GM21526 (cell line): Measurements from ENCODE around the gene MPDZ.
"Not testable (repeated sequence)": the region's sequence is repeated elsewhere in the genome, so short reads cannot be mapped to it uniquely, and the experiment has no call there.

Experiments used
- ATAC-seq: cut with Tn5 transposase; IDR thresholded peaks from one replicate; pipeline ENCODE4 v1.9.1; 2021; ENCODE audit warnings: moderate library complexity; ENCODE audit not compliant: unreplicated experiment, low FRiP score

MPDZ gene

DNA sequence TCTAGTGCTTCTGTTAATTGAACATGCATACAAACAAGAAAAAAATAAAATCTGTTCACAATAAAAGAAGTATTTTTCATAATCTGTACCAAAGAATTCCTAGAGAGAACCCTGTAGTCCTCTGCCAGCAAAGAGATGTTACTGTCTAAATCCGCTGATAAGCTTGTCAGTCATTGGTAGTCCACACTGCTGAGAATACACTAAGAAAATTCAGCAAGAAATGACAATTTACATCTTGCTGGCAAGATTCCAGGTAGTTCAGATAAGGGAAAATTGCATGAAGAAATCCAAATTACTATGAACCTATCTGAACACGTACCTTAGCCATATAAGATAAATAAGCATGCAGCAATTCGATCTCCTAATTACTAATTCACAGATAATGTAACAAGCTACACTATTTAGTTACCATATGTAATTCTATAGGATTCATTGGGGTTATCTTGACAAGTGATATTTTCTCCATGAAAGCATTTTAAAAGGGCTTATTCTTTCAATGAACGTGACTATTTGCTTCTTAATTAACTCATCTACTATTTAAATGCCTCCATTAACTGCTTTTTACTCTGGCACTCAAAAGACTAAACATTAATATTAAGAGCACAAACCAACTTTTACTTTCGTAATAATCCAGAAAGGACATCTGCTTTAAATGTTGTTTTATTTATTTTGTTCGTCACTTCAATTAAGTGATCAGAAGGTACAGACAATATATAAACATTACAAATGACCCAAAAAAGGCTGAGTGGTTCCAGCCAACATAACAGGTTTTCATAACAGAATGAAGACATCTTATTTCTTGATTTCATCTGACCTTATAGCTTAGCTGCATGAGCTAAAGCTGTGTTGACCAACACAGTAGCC lies 9.7 kb downstream of the MPDZ start:
- ATAC-seq, result no peak

DNA sequence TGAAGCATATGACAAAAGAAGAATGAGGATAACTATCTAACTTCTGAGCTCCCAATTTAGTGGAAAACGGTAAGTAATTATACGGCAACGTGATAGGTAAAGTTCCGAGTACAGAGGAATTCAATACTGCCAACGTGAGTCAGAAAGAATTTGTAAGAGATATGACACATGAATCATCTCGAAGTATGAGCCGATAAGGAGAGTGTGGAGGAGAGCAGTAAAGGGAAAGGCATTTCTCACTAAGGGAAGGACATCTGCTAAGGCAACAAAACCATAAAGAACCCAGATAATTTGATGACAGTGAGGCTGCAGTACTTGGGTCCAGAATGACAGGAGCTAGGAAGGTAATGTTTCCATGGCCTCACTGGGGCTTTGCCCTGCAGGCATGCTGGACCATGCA lies 11.0 kb downstream of the MPDZ start:
- no peak for ATAC-seq

DNA sequence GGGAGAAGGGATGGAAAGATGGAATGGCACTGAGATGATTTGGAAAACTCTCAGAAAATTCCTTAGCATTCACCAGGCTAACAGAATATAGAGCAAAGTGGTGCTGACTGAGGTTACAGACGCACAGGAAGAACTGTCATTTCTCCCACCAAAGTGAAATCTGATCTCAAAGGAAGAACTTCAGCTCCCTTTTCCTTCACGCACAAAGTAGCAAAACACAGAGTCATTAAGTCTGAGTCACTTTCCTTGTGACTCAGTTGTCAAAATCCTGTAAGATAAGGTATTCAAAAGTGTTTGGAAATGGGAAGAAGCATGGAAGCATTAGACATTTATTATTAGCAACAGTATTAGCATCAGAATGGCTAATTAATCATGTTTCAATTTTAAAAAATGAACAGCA lies 11.7 kb downstream of the MPDZ start:
- ATAC-seq, result no peak

GRCh38 chr9:13266167-13266566 lies 13.3 kb downstream of the MPDZ start:
- no peak for ATAC-seq

DNA sequence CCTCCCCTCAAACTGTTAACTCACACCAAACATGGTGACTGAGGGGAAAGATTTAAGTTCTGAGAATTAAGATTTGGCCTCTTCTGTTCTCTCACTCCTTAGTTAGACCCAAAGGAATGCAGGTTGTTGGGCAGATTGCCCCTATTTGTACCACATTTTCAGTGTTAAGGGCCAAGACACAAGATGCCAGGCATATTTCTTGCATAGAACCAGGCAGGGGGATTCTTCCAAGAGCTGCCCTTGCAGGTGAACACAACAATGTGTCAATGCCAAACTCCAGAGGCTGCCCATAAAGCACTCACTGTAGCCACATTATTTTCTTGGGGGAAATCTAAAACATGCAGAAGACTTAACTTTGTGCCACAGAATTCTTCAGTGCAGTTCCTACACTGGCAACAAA lies 14.7 kb downstream of the MPDZ start:
- ATAC-seq, result no peak

DNA sequence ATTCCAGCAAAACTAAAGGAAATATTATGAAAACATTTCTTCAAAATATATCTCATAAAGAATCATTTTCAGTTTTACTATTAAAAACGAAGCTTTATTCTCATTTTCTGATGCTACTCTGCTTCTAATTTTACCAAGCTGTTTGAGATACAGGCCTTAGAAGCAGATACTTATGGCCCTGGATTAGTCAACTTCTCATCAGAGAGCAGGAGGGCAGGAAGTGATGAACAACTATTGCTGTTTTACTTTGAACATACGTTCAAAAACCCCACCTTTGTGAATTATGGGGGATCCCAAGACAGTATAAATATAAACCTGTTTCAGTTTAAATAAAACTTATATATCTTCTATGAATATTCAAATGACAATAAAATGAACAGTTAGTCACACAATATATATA lies 16.0 kb downstream of the MPDZ start:
- ATAC-seq, result no peak

GRCh38 chr9:13252852-13253251 lies 26.6 kb downstream of the MPDZ start:
- no peak for ATAC-seq

- ATAC-seq, result no peak
Observed at GRCh38 chr9:13244181-13244580, 35.3 kb downstream of the MPDZ start.

GRCh38 chr9:13241283-13241682 lies 38.2 kb downstream of the MPDZ start:
- ATAC-seq, result no peak

- ATAC-seq, result no peak
Observed at GRCh38 chr9:13239660-13240059, 39.8 kb downstream of the MPDZ start.

DNA sequence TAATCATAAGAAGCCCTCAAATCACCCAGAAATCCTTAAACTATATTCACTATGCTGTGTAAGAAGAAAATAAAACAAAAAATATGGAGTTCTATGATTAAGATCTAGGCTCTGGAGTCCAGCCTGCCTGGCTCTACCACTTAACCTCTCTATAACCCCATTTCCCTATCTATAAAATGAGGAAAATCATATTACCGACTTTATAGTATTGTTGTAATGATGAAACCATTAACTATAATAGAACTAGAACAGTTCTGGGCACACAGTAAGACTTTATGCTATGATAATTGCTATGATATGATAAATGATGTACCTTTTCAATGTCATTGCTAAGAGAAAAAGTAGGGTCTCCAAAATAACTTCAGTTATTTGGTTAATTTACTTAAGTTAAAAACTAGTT lies 40.3 kb downstream of the MPDZ start:
- ATAC-seq, result no peak

- no peak for ATAC-seq
Observed at GRCh38 chr9:13234932-13235331, 44.6 kb downstream of the MPDZ start.

DNA sequence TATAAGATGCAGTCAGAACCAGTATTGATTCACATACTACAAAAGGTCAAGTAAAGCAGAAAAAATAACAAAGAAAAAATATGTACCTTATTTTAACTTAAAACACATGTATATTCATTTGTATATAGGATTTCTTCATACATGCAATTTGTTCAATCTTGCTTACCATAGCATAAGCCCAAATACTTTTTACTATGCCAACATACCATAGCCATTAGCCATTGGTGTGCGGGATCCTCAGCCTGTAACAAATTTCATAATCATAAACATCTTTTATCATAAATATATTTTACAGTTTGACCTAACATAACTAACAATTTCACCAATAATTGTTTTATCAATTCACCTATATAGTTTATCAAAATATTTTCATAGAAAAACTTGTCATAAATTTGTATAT lies 51.1 kb downstream of the MPDZ start:
- ATAC-seq, result no peak

- ATAC-seq, result no peak
Observed at GRCh38 chr9:13224366-13224765, 55.1 kb downstream of the MPDZ start.

- ATAC-seq, result not testable (repeated sequence)
Observed at GRCh38 chr9:13222733-13223132, 56.8 kb downstream of the MPDZ start.

- no peak for ATAC-seq
Observed at GRCh38 chr9:13221741-13222140, 57.8 kb downstream of the MPDZ start.

GRCh38 chr9:13220837-13221236 lies 58.7 kb downstream of the MPDZ start:
- ATAC-seq, result no peak

DNA sequence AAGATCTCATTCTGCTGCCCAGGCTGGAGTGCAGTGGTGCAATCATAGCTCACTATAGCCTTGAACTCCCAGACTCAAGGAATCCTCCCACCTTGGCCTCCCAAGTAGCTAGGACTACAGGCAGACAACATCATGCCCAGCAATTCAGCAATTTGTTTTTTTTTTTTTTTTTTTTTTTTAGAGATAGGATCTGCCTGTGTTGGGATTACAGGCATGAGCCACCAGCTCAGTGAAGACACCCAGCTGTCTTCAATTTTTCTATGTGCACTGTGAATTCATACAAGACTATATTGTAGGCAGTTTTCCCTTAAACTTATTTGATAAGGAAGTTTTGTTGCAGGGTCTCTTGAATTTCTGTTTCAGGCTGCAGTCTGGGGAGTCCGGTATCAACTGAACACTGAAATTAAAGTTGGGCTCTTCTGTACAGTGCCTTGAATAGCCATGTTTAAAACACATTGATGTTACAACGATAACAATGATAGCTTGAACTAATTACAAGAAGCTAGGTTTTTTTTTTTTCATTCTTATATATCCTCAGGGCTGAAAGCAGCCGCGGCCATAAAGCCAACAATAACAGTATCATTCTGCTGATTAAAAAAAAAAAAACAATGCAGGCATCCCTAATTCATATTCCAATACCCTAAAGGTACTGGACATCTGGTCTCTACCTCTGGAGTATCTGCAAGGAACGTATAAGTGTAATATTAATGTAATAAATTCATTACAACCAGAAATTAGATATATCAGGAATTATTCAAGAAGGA lies 63.5 kb downstream of the MPDZ start:
- ATAC-seq, result no peak

- no peak for ATAC-seq
Observed at GRCh38 chr9:13213998-13214397, 65.5 kb downstream of the MPDZ start.

DNA sequence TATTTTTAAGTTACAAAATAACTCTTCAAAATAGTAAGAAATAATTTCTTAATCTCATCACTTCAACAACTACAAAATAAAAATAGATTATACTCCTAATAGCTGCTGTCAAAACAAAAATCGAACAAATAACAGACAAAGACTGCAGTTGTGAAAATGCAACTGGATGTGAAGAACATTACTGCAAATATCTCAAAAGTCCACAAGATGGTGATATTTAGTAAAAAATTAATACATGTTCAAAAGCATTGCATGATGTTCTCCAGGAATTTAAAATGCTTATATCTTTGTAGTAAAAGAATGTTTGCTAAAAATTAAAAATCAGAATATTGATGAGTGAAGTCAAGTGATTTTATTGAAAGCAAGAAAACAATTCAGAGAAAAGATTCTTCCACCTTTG lies 66.2 kb downstream of the MPDZ start:
- no peak for ATAC-seq

DNA sequence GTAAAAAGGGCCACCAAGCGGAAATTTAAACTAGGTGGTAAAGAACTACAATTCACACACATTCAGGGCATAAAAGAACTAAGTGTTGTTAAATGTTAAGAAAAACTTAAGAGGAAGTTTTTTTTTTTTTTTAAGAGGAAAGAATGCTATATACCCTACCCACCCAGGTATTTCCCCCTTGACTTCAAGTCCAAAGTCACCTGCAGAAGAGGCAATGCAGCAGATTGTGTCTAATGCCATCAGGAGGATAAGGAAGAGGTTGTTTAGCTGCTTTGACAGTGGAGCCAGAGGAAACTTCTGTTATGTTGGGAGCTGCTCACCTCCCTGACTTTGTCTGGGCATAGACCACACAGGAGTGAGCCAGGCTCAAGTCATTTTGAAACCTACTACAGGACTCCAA lies 69.2 kb downstream of the MPDZ start:
- no peak for ATAC-seq

GRCh38 chr9:13209498-13209897 lies 70.0 kb downstream of the MPDZ start:
- ATAC-seq, result no peak
